CD4-positive, alpha-beta T cell treated with Interleukin-1 beta for 1 hour (primary cell): ENCODE data around the gene PER3.

ENCODE experiments used
- DNase-seq, 2 donors: peaks; one replicate each; pipeline ENCODE4 v3.0.0-alpha.2; 2020 to 2022

Gene PER3

DNA sequence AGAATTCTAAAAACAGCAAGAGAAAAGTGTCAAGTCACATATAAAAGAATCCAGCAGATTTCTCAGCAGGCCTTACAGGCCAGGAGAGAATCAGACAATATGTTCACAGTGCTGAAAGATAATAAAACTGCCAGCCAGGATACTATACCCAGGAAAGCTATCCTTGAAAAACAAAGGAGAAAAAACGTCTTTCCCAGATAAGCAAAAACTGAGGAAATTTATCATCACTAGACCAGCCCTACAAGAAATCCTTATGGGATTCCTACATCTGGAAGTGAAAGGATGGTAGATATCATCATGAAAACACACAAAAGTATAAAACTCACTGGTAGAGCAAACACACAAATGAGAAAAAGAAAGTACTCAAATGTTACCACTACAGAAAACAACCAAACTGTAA lies 93.9 kb downstream of the PER3 start:
- DNase-seq: no peak

DNA sequence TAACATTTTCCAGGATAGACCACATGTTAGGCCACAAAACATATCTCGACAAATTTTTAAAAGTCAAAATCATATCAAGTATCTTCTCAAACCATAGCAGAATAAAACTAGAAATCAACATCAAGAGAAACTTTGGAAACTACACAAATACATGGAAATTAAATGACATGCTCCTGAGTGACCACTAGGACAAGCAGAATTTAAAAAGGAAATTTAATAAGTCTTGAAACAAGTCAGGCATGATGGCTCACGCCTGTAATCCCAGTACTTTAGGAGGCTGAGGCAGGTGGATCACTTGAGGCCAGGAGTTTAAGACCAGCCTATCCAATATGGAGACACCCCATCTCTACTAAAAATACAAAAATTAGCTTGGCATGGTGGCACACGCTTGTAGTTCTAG lies 95.1 kb downstream of the PER3 start:
- no peak for DNase-seq

DNA sequence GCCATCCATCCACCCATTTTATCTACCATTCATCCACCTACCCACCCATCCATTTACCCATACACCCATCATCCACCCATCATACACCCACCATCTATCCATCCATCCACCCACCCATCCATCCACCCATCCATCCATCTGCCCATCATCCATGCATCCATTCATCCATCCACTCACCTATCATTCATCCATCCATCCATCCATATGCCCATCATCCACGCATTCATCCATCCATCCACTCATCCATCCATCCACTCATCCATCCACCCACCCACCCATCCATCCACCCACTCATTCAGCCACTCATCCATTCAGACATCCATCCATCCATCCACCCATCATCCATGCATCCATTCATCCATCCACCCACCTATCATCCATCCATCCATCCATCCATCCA lies 100.7 kb downstream of the PER3 start:
- DNase-seq: no peak

- peak in 1 of 2 donors; percentile 9 for DNase-seq
These were observed 101.7 kb downstream of the PER3 start for GRCh38 chr1:7885513-7886404.

DNA sequence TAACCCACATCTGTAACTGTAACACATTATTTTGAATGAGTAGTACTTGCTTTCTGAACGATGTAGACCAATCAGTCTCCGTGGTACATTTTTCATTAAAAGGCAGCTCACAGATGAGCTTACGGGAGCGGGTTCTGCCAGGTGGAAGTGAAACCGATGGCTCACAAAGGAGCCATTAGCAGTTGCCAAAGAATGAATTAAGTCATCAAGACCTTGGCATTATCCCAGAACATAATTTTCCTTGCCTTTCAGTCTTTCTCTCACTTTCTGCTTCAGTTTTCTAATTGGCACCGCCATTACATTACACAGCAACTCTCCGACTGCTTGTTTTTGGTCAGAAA lies 102.3 kb downstream of the PER3 start:
- no peak for DNase-seq

GRCh38 chr1:7888248-7889081 lies 104.4 kb downstream of the PER3 start:
- no peak for DNase-seq

DNA sequence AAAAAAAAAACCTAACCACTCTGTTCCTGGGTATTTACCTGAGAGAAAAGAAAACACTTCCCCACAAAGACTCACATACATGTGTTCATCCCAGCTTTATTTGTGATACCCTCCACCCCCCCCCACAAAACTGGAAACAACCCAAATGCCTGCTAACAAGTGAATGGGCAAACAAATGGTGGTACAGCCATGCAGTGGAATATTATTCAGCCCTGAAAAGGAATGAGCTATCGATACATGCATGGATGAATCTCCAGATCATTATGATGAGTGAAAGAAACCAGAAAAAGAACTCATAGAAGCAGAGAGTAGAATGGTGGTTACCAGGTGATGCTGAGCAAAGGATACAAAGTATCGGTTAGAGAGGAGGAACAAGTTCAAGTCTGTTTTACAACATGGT lies 106.8 kb downstream of the PER3 start:
- no peak for DNase-seq

- no peak for DNase-seq
These were observed 107.7 kb downstream of the PER3 start for GRCh38 chr1:7891804-7892203.

DNA sequence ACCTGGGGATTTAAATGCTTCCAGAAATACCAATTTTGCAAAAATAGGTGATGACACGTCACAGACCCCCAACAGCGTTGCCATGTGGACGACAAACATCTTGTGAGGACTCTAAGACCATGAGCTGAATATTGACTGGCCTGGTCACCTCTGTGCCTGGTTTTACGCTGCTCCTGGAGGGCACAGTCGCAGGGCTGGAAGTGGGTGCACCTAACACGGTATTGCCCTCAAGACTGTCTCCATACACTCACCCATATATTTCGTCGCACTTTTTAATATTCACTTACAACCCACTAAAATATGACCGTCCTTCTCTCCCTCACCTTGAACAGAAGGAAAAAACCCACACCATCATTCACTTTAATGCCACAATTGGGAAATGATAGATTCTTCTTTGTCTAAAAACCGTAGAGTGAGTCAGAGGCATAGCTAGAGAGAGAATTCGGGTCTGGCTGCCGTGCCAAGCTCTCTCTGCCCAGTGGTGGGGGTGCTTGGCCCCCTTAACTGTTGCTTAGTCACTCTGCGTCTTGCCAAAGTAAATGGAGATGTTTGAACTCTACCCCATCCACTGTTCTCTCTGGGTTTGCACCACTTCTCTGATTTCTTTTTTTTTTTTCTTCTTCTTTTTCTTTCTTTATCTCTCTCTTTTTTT lies 109.6 kb downstream of the PER3 start:
- no peak for DNase-seq
